Immature natural killer cell (primary cell): Measurements from ENCODE around the gene SLC22A4. TPM values are rescaled to one million over a fixed set of nuclear protein-coding genes. Genes with fewer than 3 reads are reported as not detected.
A peak's percentile ranks its signal among the peaks of the same experiment; 100 is the strongest.

Experiments
- DNase-seq, 3 donors: peaks; one replicate each; pipeline ENCODE4 v3.0.0; 2022; ENCODE audit warnings: mixed read lengths in 1 of 3
- H3K27ac Mint-ChIP-seq, 6 donors: one replicate each; pipeline ENCODE4 v1.8.0; 2020; ENCODE audit warnings: mixed read lengths in 6 of 6, mild to moderate bottlenecking in 5 of 6, inconsistent platforms in 4 of 6, moderate library complexity in 3 of 6
- H3K27me3 Mint-ChIP-seq, 3 donors: one replicate each; pipeline ENCODE4 v1.8.0; 2020 to 2021; ENCODE audit warnings: low read depth in 3 of 3, mild to moderate bottlenecking in 3 of 3, mixed read lengths in 3 of 3, moderate library complexity in 3 of 3, inconsistent platforms in 1 of 3
- H3K36me3 Mint-ChIP-seq, 3 donors: one replicate each; pipeline ENCODE4 v1.8.0; 2020; ENCODE audit warnings: mixed read lengths in 3 of 3, inconsistent platforms in 2 of 3, mild to moderate bottlenecking in 2 of 3
- H3K4me1 Mint-ChIP-seq, 2 donors: one replicate each; pipeline ENCODE4 v1.8.0; 2020; ENCODE audit warnings: inconsistent platforms in 2 of 2, mild to moderate bottlenecking in 2 of 2, mixed read lengths in 2 of 2, moderate library complexity in 1 of 2
- H3K4me3 Mint-ChIP-seq, 5 donors: one replicate each; pipeline ENCODE4 v1.8.0; 2020; ENCODE audit warnings: mild to moderate bottlenecking in 5 of 5, mixed read lengths in 5 of 5, inconsistent platforms in 3 of 5, moderate library complexity in 3 of 5
- H3K9me3 Mint-ChIP-seq, 6 donors: one replicate each; pipeline ENCODE4 v1.8.0; 2020; ENCODE audit warnings: mild to moderate bottlenecking in 6 of 6, mixed read lengths in 6 of 6, inconsistent platforms in 4 of 6, moderate library complexity in 3 of 6
- polyA plus RNA-seq, 3 donors: library from polyadenylated mRNA; unstranded; fragments of 300-500 nt; fragmentation: Illumina TruSeq; gene quantifications; one replicate each; pipeline ENCODE4 v1.2.3, GENCODE V29; 2021

SLC22A4 gene
- not detected for polyA plus RNA-seq

DNA sequence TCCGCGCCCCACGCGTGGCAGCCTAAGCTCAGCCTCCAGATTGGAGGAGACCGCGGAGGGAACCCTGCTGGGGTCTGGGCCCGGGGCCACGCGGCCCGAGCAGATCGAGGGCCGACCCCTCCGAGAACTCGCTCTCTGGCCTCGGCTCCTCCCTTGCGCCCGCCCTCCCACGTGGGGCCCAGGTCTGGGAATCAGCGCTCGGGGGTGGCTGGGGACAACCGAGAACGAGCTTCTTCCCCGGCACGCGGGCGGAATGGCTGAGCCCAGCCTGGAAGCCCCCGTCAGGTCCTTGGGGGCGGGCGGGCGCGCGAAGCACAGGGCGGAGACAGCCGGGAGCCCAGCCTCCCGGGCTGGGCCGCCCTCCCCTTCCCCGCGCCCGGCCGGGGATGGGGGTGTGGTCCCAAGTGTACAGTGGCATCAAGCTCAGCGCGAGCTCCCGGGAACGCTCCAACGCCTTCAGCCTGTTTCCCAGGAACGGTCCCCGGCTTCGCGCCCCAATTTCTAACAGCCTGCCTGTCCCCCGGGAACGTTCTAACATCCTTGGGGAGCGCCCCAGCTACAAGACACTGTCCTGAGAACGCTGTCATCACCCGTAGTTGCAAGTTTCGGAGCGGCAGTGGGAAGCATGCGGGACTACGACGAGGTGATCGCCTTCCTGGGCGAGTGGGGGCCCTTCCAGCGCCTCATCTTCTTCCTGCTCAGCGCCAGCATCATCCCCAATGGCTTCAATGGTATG is at the start of gene SLC22A4:
Gene SLC22A4 (plus strand): TSS at position 403 of the 736 bp plus-strand sequence. CDS start 223 bp downstream, at position 626.
- Mint-ChIP-seq H3K36me3 (no peaks in the 10 kb centered on the region), H3K27ac (peak within 1 kb of the TSS in 2 of 6 donors; percentile 53 to 64), H3K4me1 (peaks cover 18 to 23% of the 10 kb centered on the region in 2 donors), H3K9me3 (no peaks in the 10 kb centered on the region), H3K27me3 (peaks cover 8 to 14% (median 11%) of the 10 kb centered on the region in 3 donors), H3K4me3 (peak within 1 kb of the TSS; percentile 86 to 92 (median 88))
- peak; percentile 32 to 45 (median 41) for DNase-seq

DNA sequence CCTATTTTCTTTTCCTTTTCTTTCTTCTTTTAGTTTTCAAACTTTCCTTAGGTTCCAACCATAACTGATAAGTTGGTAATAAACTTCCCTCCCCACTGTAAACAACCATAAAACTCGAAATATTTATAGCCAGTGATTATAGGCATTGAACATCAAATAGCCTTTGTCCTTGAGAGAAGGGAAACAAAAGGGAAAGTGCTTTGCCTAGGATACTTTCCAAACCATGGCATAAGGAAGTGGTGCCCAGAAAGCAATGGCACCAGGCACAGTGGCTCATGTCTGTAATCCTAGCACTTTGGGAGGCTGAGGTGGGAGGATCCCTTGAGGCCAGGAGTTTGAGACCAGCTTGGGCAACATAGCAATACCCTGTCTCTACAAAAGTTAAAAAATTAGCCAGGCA is 48.6 kb upstream of the SLC22A4 start:
- Mint-ChIP-seq H3K4me1 (no peaks in the 10 kb centered on the region), H3K36me3 (peaks cover 8 to 16% (median 13%) of the 10 kb centered on the region in 3 donors), H3K27me3 (peaks cover 0 to 10% (median 9%) of the 10 kb centered on the region in 3 donors), H3K9me3 (peaks cover 11 to 37% (median 23%) of the 10 kb centered on the region in 6 donors), H3K27ac (no peak overlapping the region), H3K4me3 (no peak overlapping the region)
- DNase-seq: no peak

DNA sequence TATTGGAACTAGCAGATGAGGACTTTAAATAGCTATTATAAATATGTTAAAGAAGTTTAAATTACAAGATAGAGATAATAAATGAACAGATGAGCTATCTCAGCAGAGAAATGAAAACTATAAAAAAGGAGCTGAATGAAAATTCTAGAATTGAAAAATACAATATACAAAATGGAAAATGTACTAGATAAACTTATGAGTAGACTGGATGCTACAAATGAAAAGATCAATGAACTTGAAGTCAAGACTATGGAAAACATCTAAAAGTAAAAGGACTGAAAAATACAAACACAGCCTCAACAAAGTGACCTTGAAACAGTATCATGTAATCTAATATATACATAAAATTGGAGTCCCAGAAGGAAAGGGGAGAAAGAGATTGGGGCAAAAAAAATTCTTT is 47.4 kb upstream of the SLC22A4 start:
- Mint-ChIP-seq H3K9me3 (peaks cover 12 to 37% (median 23%) of the 10 kb centered on the region in 6 donors), H3K4me3 (no peak overlapping the region), H3K4me1 (no peaks in the 10 kb centered on the region), H3K27ac (no peak overlapping the region), H3K27me3 (peaks cover 0 to 10% (median 9%) of the 10 kb centered on the region in 3 donors), H3K36me3 (peaks cover 8 to 16% (median 13%) of the 10 kb centered on the region in 3 donors)
- no peak for DNase-seq

DNA sequence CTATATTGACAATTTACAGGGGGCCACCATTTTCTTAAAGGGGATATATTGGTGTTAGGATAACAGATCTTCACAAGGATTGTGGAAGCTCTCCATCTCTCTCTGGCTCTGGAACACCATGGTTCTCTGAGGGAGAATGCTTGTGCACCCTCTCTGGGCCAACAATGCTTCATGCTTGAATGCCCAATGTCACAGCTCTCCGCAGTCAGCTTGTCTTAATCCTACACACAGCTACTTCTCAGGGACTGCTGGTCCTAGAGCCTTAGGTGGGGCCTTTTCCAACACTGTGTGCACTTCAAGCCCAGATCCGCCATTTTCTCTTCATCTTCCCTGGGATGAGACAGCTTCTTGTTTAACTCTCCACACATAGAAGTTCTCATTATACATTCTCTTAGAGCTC is 43.6 kb upstream of the SLC22A4 start:
- H3K4me1 Mint-ChIP-seq: no peaks in the 10 kb centered on the region
- H3K27me3 Mint-ChIP-seq: peaks cover 0 to 15% (median 9%) of the 10 kb centered on the region in 3 donors
- DNase-seq: no peak
- no peak overlapping the region for H3K27ac Mint-ChIP-seq
- no peak overlapping the region for H3K4me3 Mint-ChIP-seq
- H3K36me3 Mint-ChIP-seq: peaks cover 3 to 8% (median 4%) of the 10 kb centered on the region in 3 donors
- peaks cover 5 to 19% (median 15%) of the 10 kb centered on the region in 6 donors for H3K9me3 Mint-ChIP-seq

DNA sequence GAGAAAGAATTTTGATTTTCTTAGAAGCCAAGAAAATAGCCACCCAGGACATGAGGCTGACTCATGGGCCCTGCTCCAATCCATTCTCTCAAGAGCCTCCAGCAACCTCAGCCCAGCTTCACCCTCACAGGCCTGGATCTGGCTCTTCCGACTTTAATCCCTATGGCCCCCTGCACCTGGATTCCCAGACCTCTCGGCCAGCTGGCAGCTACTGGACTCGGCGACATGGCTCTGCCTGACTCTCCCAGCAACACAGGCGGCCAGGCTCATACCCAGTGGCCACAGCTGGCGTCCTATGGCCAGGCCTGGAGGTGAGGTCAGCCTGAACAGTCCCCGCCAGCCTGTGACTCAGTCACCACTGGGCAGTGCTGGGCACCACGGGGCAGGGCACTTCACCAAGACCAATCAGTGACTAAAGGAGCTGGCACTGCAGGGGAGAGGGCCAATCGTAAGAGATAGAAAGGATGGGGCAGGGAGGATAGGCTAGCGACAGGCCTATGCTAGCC is 42.9 kb upstream of the SLC22A4 start:
- peaks cover 3 to 9% (median 3%) of the 10 kb centered on the region in 3 donors for H3K36me3 Mint-ChIP-seq
- DNase-seq: no peak
- H3K4me1 Mint-ChIP-seq: no peaks in the 10 kb centered on the region
- peaks cover 0 to 12% (median 8%) of the 10 kb centered on the region in 3 donors for H3K27me3 Mint-ChIP-seq
- peaks cover 4 to 11% (median 8%) of the 10 kb centered on the region in 6 donors for H3K9me3 Mint-ChIP-seq
- H3K27ac Mint-ChIP-seq: no peak overlapping the region
- no peak overlapping the region for H3K4me3 Mint-ChIP-seq

DNA sequence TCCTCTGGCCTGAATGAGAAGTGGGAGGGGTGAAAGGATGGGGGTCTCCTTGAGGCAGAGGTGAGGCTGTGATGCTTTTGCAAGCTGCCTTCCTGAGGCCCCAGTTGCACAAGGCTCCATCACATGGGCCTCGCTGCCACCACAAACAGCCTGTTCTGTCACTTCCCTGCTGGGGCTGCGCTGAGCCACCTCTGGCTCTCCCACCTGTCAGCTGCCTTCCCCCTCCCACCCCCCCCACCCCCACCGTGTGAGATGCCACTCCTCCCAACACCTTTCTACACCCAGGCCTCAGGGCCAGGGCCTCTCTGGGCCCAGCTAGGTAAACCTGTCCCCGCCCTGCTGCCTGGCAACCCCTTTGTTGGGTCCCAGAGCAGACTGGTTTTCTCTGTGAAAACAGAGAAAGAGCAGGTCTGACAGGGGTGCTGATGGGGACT is 41.2 kb upstream of the SLC22A4 start:
- H3K36me3 Mint-ChIP-seq: peaks cover 0 to 4% (median 0%) of the 10 kb centered on the region in 3 donors
- H3K9me3 Mint-ChIP-seq: peaks cover 0 to 1% (median 0%) of the 10 kb centered on the region in 6 donors
- peaks cover 0 to 11% (median 6%) of the 10 kb centered on the region in 3 donors for H3K27me3 Mint-ChIP-seq
- H3K27ac Mint-ChIP-seq: no peak overlapping the region
- no peak overlapping the region for H3K4me3 Mint-ChIP-seq
- H3K4me1 Mint-ChIP-seq: no peaks in the 10 kb centered on the region
- no peak for DNase-seq

DNA sequence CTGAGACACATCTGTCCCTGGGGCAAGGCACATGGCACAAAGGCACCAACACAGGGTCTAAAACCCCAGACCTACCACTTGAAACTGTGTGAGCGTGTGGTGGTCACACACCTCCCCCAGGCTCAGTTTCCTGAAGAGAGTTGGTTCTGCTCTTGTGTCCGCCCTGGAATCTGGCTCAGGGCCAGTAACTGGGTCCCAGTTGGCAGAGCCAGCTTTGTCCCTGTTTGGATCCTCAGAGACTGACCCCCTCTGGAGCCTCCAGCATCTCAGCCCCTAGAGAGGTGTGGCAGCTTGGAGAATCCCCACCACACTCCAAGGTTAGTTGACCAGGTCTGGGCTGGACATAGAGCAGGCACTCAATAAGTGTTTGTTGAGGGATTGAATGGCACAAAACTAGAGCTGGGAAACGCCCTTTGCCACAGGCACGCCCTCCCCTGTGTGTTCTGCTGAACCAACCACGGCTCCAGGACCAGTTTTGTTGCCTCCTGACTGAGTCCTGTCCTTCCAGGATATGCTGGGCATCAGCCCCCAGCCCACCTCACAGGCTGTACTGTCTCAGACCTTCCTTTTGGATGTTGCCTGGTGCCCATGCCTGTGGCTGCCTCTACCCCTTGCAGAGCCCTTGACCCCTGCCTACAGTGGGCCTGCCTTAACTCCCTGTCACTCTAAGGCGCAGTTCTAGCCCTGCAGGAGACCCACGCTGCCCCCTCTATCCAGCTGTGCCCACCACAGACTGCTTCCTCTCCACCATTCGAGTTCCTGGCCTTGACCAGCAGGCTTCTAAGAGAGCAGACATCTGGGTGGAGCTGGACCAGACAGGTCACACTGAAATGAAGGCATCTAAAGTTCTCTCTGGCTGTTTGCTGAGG is 40.5 kb upstream of the SLC22A4 start:
- DNase-seq: no peak
- H3K27ac Mint-ChIP-seq: peak overlapping the region in 1 of 6 donors; percentile 32
- H3K36me3 Mint-ChIP-seq: peaks cover 0 to 4% (median 0%) of the 10 kb centered on the region in 3 donors
- H3K4me3 Mint-ChIP-seq: no peak overlapping the region
- H3K9me3 Mint-ChIP-seq: peaks cover 0 to 1% (median 0%) of the 10 kb centered on the region in 6 donors
- peaks cover 0 to 11% (median 6%) of the 10 kb centered on the region in 3 donors for H3K27me3 Mint-ChIP-seq
- H3K4me1 Mint-ChIP-seq: no peaks in the 10 kb centered on the region

DNA sequence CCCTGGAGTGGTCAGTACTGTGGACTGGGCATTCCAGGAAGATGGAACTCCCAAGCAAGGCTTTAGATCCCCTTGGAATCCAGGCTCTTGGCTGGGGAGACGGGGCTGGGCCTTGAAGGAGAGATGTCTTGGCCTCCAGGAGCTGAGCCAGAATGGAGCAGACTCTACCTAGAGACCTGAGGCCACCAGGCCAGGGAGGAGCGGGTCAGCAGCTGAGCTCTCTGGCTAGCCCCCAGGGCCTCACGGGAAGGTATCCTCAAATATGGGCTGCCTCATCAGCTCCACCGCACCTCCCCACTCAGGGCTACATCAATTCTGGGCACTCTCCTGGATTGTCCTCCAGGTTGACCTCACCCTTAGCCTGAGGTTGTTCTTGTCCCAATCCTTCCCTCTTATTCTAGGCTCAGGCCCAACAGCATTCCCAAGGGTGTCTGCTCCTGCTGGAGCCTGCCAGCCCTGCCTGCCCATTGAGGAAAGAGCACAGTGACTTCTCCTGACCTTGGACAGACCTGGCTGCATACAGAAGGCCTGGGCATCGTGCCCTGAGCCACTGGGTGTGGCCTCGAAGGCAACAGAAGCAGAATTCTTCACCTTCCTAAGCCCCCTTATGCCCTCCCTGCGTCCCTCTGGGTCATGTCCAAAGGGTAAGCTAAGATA is 39.7 kb upstream of the SLC22A4 start:
- H3K4me3 Mint-ChIP-seq: no peak overlapping the region
- no peak for DNase-seq
- H3K36me3 Mint-ChIP-seq: peaks cover 0 to 4% (median 0%) of the 10 kb centered on the region in 3 donors
- H3K9me3 Mint-ChIP-seq: peaks cover 0 to 1% (median 0%) of the 10 kb centered on the region in 6 donors
- H3K27me3 Mint-ChIP-seq: peaks cover 0 to 14% (median 6%) of the 10 kb centered on the region in 3 donors
- no peaks in the 10 kb centered on the region for H3K4me1 Mint-ChIP-seq
- H3K27ac Mint-ChIP-seq: no peak overlapping the region

DNA sequence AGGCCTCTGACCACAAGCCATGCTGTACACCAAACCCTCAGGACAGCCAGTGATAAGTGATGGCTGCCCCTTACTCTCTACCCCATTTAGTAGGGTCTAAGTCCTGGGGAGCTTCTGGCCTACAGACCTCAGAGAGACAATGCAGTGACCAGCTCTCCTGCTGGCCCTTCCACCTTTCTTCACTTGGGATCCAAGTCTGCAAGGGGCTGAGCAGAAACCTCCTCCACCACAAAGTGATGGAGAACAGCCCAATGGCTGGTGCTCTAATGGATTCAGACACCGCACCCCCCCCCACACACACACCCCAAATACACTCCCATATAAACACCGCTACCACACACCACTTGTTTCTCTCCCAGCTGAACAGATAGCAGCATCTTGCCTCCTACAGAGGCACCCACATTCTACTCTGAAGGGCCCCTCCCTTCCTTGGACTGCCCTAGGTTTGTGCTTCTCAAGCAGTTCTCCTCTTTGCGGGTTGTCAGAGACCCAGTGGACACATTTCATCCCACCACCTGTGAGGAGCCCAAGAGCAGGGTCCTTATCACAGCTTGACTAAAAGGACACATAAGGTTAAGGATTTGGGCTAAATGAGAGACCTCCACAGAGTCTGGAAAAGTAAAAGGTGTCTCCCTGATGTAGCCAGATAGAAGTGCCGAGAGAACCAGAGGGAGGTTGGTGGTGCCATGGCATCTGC is 38.0 kb upstream of the SLC22A4 start:
- H3K27ac Mint-ChIP-seq: no peak overlapping the region
- H3K27me3 Mint-ChIP-seq: peaks cover 0 to 14% (median 6%) of the 10 kb centered on the region in 3 donors
- H3K4me3 Mint-ChIP-seq: peak overlapping the region in 3 of 5 donors; percentile 22 to 70 (median 45)
- no peak for DNase-seq
- no peaks in the 10 kb centered on the region for H3K9me3 Mint-ChIP-seq
- H3K4me1 Mint-ChIP-seq: no peaks in the 10 kb centered on the region
- peaks cover 0 to 8% (median 0%) of the 10 kb centered on the region in 3 donors for H3K36me3 Mint-ChIP-seq

DNA sequence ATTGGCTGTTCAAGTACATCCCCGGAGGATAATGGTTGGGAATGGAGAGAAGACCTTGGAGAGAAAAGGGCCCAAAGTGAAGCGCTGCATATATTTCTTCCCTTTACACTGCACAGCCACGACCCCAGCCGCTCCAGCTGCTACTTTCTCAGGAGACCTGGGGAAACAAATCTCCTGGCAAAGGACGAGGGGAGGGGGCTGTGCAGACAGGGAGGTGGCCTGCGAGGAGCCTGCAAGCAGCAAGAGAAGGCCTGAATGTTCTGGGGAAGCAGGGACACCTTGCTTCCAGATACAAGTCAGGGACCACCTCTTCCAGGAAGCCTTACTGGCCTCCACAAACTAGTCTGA is 37.4 kb upstream of the SLC22A4 start:
- DNase-seq: no peak
- peaks cover 0 to 8% (median 0%) of the 10 kb centered on the region in 3 donors for H3K36me3 Mint-ChIP-seq
- no peak overlapping the region for H3K27ac Mint-ChIP-seq
- peak overlapping the region in 2 of 5 donors; percentile 22 to 70 for H3K4me3 Mint-ChIP-seq
- no peaks in the 10 kb centered on the region for H3K4me1 Mint-ChIP-seq
- H3K27me3 Mint-ChIP-seq: peaks cover 0 to 14% (median 6%) of the 10 kb centered on the region in 3 donors
- no peaks in the 10 kb centered on the region for H3K9me3 Mint-ChIP-seq

DNA sequence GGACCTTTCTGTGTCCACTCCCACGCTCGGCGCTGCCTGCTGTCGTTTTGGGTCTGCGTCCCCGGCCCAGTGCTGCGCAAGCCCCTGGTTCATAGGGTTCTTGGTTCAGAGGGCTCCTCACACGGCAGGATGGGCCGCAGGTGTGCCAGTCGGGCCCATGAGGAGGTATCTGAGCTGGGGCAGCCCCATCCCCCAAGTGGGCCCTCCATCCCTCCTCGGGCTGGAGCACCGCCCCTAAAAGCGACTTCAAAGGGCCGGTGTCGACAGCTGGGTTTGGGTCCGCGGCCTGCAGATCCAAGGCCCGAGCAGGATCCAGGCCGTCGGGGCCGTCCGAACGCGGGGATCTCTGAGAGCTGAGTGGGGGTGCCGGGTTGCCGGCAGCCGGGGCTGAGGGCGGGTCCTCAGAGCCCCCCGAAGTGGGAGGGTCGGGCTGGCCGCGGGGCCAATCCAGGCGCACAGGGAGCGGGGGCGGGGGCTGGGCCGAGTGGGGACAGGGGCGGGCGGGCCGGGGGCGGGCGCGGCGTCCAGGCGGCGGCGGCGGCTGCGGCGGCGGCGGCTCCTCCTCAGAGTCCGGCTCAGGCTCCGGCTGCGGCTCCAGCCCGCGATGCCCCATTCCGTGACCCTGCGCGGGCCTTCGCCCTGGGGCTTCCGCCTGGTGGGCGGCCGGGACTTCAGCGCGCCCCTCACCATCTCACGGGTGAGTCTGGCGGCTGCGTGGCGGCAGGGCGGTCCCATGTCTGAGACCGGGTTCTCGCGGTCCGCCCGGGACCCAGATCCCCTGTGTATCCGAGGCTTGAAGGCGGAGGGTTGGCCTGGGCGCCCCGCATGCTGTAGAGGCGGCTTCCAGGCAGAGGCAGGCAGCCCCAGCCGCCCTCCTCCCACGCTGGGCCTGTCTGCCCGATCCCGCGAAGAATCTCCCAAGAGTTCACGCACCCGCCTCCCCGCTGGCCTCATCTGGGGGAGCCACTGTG is 36.8 kb upstream of the SLC22A4 start, which contains the start of gene PDLIM4:
Gene PDLIM4 (plus strand): TSS at position 566 of the 971 bp plus-strand sequence. CDS start 39 bp downstream, at position 605.
- DNase-seq: no peak
- peaks cover 0 to 8% (median 0%) of the 10 kb centered on the region in 3 donors for H3K36me3 Mint-ChIP-seq
- no peak within 1 kb of the TSS for H3K27ac Mint-ChIP-seq
- H3K27me3 Mint-ChIP-seq: peaks cover 0 to 14% (median 6%) of the 10 kb centered on the region in 3 donors
- no peaks in the 10 kb centered on the region for H3K4me1 Mint-ChIP-seq
- no peaks in the 10 kb centered on the region for H3K9me3 Mint-ChIP-seq
- H3K4me3 Mint-ChIP-seq: peak within 1 kb of the TSS in 2 of 5 donors; percentile 22 to 70
